Stimulated activated CD4-positive, alpha-beta T cell treated with anti-CD3 and anti-CD28 coated beads, Interleukin-4, amount 100 ng/mL, for 1 hour (primary cell): ENCODE measurements around the gene SVOPL.
"Not testable (repeated sequence)": the region's sequence is repeated elsewhere in the genome, so short reads cannot be mapped to it uniquely, and the experiment has no call there.

Experiments used
- DNase-seq: peaks from one replicate; pipeline ENCODE4 v3.0.0-alpha.2; 2020

Gene SVOPL

DNA sequence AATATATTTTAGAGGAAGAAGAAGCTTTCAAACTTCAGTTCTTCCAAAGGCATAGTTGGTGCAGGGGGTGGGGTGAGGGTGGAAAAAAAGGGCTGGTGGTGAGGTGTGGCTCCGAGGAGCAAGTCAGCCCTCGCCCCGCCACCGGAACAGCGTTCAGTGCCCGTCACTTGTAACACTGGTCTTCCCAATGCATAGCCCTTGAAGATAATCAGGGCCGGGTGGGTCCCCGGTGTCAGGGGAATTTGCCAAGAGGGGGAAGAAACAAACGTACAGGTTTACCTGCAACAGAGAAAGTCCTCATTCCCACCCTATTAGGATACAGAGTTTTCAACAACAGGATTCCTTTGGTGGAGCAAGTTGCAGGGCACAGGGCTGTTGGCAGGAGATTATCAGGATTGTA is 1.5 kb downstream of the SVOPL start:
- no peak for DNase-seq

GRCh38 chr7:138698281-138698680 is 2.9 kb downstream of the SVOPL start:
- DNase-seq = no peak

DNA sequence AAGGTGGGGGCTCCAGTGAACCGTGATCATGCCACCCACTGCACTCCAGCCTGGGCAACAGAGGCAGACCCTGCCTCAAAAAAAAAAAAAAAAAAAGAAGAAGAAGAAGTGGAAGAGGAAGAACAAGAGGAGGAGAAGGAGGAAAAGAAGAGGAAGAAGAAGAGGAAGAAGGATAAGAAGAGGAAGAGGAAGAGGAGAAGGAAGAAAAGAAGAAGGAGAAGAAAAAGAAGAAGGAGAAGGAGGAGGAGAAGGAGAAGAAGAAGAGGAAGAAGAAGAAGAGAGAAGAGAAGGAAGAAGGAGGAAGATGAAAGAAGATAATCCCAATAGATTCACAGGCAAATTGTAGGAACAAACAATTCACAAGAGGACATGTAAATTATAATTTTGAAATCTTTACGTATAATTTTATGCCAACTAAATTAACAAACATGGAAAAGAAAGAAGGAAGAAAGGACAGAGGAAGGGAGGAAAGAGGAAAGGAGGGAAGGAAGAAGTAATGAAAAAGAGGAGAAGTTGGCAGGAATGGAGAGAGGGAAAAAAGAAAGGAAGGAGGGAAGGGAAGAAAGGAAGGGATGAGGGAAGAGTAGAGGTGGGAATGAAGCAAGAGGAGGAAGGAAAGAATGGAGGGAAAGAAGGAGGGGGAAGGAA is 3.5 kb downstream of the SVOPL start:
- no peak for DNase-seq

GRCh38 chr7:138695776-138696175 is 5.4 kb downstream of the SVOPL start:
- not testable (repeated sequence) for DNase-seq

DNA sequence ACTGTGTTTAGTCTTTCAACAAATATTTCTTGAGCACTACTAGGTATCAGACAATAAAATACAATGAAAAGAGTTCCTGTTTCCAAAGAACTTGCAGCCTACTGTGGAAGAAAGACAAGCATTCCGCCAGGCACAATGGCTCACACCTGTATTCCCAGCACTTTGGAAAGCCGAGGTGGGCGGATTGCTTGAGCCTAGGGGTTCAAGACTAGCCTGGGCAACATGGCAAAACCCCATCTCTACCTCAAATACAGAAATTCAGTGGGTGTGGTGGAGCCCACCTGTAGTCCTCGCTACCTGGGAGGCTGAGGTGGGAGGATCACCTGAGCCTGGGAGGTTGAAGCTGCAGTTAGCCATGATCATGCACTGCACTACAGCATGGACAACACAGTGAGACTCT is 6.1 kb downstream of the SVOPL start:
- no peak for DNase-seq

- no peak for DNase-seq
Measured at GRCh38 chr7:138691178-138691577, 10.0 kb downstream of the SVOPL start.

DNA sequence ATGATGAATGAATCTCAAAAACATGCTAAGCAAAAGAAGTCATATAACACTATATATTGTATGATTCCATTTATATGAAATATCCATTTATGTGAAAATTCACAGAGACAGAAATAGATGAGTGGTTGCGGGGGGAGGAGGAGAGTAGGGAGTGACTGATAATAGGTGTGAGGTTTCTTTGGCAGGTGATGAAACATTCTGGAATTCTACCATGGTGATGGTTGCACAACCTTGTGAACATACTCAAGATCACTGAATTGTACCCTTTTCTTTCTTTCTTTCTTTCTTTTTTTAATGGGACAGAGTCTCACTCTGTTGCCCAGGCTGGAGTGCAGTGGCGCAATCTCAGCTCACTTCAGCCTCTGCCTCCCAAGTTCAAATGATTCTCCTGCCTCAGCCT is 10.7 kb downstream of the SVOPL start:
- no peak for DNase-seq

DNA sequence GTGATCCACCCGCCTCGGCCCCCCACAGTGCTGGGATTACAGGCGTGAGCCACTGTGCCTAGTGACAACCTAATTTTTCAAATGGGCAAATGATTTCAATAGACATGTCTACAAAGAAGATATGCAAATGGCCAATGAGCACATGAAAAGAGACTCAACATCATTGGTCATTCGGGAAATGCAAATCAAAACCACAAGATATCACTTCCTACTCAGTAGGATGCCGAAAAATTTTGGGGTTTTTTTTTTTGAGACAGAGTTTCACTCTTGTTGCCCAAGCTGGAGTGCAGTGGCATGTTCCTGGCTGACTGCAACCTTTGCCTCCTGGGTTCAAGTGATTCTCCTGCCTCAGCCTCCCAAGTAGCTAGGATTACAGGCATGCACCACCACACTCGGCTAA is 13.1 kb downstream of the SVOPL start:
- not testable (repeated sequence) for DNase-seq

GRCh38 chr7:138684340-138684739 is 16.8 kb downstream of the SVOPL start:
- no peak for DNase-seq

- no peak for DNase-seq
Measured at GRCh38 chr7:138679793-138680192, 21.4 kb downstream of the SVOPL start.

DNA sequence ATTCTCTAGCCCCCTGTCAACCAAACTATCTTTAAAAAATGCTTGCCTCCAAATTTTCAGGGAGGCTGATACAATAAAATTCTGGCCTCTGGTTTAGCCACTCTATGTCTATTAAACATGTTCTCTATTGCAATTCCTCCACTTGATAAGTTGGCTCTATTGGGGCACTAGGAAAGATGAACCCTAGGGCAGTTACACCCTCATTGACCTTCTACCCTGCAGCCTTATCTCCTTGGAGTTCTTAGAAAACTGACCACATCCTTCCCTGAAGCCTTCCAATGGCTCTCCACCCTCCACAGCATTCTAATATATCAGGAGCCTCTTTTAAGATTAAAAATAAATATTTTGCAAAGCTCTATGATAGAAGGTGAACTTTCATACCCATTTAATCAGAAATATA is 30.6 kb downstream of the SVOPL start:
- DNase-seq = no peak

- DNase-seq = no peak
Measured at GRCh38 chr7:138669364-138669763, 31.8 kb downstream of the SVOPL start.

DNA sequence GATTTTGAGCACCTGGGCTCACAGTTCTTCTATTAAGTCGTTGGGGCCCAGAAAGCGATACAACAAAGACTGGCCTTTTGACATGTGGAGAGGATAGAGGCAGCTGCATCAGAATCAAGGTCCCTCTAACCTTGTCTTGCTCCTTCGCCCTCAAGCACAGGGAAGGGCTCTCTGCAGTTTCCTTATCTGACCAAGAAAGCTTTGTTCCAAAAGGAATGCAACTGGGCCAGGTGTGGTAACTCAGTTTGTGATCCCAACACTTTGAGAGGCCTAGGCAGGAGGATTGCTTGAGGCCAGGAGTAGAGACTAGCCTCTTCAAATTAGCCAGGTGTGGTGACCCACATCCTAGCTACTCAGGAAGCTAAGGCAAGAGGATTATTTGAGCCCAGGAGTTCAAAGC is 32.2 kb downstream of the SVOPL start:
- DNase-seq = no peak

- no peak for DNase-seq
Measured at GRCh38 chr7:138668229-138668596, 32.9 kb downstream of the SVOPL start.

DNA sequence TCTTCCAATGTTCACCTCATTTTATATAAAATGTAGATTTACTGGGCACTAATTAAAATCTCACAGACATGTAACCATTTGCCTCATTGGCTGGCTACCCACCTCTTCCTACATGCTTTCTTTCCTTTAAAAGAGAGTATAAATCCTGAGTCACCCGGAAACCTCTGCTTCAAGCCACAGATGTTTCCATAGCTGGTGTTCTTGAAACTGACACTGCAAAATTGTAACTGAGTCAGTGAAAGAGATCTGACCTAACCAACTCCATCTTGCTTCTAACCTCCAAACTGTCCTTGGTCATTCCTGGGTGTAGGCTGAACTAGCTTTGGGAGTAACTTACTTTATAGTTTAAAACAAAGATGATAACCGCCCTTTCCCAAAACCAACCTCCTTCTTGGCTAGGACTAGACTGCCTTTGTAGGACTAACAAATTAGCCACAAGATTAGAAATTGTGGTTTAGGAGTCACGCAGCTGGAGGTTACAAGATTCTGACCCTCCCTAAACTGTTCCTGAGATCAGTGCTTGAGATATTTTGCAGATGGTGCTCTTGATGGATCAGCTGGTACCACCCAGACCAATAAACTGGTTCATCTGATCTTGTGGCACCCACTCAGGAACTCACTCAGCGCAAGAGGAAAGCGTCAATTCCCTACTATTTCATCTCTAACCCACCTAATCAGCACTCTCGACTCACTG is 33.5 kb downstream of the SVOPL start:
- no peak for DNase-seq

DNA sequence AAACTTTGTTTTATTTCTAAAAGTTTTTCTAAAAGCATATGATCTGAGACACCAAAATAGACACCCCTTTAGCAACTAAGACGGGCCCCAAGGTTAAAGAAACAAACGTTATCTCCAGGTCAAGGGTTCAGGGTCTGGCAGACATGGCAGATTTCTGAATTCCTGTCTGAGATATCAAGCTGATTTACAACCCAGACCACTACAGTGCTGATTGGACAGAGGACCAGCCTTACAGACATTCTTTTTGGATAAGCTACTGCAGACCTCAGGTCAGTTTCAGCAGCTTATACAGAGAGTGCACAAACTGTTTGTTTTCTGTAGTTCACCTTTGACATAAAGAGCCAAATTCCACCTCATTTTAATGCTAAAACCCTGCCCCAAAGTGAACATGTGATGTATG is 34.8 kb downstream of the SVOPL start:
- DNase-seq = no peak

- no peak for DNase-seq
Measured at GRCh38 chr7:138665669-138666140, 35.5 kb downstream of the SVOPL start.

- no peak for DNase-seq
Measured at GRCh38 chr7:138665249-138665648, 35.9 kb downstream of the SVOPL start.

DNA sequence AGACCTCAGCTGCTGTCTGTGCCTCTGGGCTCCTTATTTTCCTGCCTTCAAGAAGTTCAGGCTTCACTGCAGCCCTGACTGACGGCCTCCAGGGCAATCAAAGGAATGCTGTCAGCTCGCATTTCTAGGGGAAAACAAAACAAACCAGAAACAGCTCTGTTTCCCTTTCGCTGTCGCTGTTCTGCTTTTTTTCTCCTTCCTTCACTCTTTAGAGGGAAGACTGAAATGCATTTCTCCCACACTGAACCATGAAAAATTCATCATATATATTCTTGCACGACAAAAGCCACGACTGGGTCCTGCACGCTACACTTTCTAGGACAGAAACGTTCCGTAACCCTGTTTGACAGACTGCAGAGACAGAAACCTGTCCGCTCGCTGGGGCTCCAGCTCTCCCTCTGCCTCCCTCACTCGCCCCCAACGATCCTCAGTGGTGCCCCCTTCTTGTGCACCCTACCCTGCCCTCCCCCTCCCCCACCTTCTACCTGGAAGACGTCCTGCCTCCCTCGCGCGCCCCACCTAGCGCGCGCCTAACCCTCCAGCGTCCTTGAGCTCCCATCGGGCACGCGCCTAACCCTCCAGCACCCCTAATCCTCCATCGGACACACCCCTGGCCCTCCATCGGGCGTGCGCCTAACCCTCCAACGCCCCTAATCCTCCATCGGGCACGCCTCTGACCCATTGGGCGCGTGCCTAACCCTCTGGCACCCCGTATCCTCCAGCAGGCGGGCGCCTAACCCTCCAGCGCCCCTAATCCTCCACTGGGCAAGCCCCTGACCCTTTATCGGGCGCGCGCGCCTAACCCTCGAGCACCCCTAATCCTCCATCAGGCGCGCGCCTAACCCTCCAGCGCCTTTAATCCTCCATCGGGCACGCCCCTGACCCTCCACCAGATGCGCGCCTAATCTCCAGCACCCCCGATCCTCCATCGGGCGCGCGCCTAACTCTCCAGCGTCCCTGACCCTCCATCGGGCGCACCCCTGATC is 37.1 kb downstream of the SVOPL start:
- DNase-seq = no peak

DNA sequence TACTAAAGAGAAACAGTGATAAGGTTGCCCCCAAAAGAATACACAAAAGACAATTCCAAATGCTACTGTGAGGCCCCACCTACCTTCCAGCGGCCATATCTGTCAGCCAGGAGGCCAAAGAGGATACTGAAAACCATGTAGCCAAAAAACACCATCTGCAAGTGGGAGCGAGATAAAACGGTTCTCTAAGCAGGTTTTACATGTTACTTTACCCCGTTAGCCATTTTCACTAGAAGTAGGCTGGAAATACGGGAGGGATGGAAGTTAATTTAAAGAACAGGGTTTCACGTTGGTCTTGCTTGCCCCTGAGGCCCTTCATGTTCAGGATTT is 38.2 kb downstream of the SVOPL start:
- DNase-seq = no peak

GRCh38 chr7:138662076-138662990 is 38.8 kb downstream of the SVOPL start:
- DNase-seq = no peak

DNA sequence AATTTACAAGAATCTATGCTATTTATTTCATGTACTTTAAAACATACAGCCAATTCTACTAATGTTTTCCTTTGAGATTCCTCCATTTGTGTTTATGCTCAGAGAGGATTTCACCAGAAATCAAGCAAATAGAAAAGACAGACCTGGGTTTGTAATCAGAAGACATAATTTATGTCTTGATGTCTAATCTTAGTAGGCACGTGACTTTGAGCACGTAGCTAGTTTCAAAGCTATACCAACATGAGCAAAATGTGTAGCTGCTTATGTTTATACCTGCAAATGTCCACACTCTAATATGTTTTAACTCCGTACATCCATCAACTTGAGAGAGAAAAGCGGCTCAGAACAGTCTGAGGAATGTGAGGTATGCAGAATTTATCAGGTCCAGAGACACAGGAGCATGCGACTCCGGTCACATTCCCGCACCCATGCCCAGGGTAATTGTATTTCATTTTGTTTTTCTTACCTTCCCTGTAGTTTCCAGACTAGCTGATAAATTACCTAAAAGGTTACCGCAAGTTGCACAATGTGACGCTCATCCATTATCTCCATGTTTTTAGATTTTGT is 40.0 kb downstream of the SVOPL start:
- DNase-seq = no peak
